Trophoblast cell (in vitro differentiated cells and primary cell): ENCODE data around the gene COL9A1.

Experiments used
- DNase-seq, 2 donors: peaks; one replicate each; pipeline ENCODE4 v3.0.0-alpha.2; 2016
- H2AFZ ChIP-seq: 2 replicates; pipeline ENCODE4 v1.6.1; 2013; ENCODE audit warnings: low read length, moderate library complexity, mild to moderate bottlenecking; ENCODE audit not compliant: insufficient read depth, poor library complexity
- H2AK5ac ChIP-seq: 2 replicates; pipeline ENCODE4 v1.6.1; 2013; ENCODE audit warnings: mild to moderate bottlenecking, low read length
- H2BK120ac ChIP-seq: 2 replicates; pipeline ENCODE4 v1.6.1; 2013; ENCODE audit warnings: low read length, mild to moderate bottlenecking, moderate library complexity; ENCODE audit not compliant: insufficient read depth, poor library complexity
- H2BK12ac ChIP-seq: 2 replicates; pipeline ENCODE4 v1.6.1; 2013; ENCODE audit warnings: mild to moderate bottlenecking, low read length, moderate library complexity
- H2BK5ac ChIP-seq: 2 replicates; pipeline ENCODE4 v1.6.1; 2013; ENCODE audit warnings: low read length, low read depth, moderate library complexity, mild to moderate bottlenecking; ENCODE audit not compliant: poor library complexity
- H3K14ac ChIP-seq: 2 replicates; pipeline ENCODE4 v1.6.1; 2013; ENCODE audit warnings: mild to moderate bottlenecking, low read length
- H3K18ac ChIP-seq: 2 replicates; pipeline ENCODE4 v1.6.1; 2013; ENCODE audit warnings: mild to moderate bottlenecking, low read length
- H3K23ac ChIP-seq: 2 replicates; pipeline ENCODE4 v1.6.1; 2013; ENCODE audit warnings: low read length
- H3K27ac ChIP-seq: 2 replicates; pipeline ENCODE4 v1.5.1; 2013; ENCODE audit warnings: low read depth, mild to moderate bottlenecking, inconsistent platforms, low read length, moderate library complexity
- H3K27me3 ChIP-seq: 2 replicates; pipeline ENCODE4 v1.6.1; 2013; ENCODE audit warnings: inconsistent platforms, mild to moderate bottlenecking, low read length, moderate library complexity; ENCODE audit not compliant: insufficient read depth
- H3K36me3 ChIP-seq, 2 experiments: 1 replicate in 1 of 2; 2 replicates in 1 of 2; pipeline ENCODE4 v1.6.1; 2013; ENCODE audit warnings: low read length in 2 of 2, mild to moderate bottlenecking in 2 of 2, moderate library complexity in 1 of 2; ENCODE audit not compliant: insufficient read depth in 2 of 2, control insufficient read depth in 1 of 2
- H3K4ac ChIP-seq: 2 replicates; pipeline ENCODE4 v1.6.1; 2013; ENCODE audit warnings: low read depth, mild to moderate bottlenecking, low read length, moderate library complexity
- H3K4me1 ChIP-seq, 2 experiments: 1 replicate in 1 of 2; 2 replicates in 1 of 2; pipeline ENCODE4 v1.6.1; 2013; ENCODE audit warnings: low read length in 2 of 2, mild to moderate bottlenecking in 2 of 2, moderate library complexity in 1 of 2; ENCODE audit not compliant: insufficient read depth in 2 of 2, control insufficient read depth in 1 of 2
- H3K4me2 ChIP-seq: 2 replicates; pipeline ENCODE4 v1.6.1; 2013; ENCODE audit warnings: inconsistent platforms, mild to moderate bottlenecking, low read length, moderate library complexity
- H3K4me3 ChIP-seq: 2 replicates; pipeline ENCODE4 v1.5.1; 2013; ENCODE audit warnings: mild to moderate bottlenecking, low read depth, low read length, inconsistent platforms
- H3K79me1 ChIP-seq: one replicate; pipeline ENCODE4 v1.6.1; 2013; ENCODE audit warnings: low read length
- H3K79me2 ChIP-seq: 2 replicates; pipeline ENCODE4 v1.6.1; 2013; ENCODE audit warnings: low read length, mild to moderate bottlenecking; ENCODE audit not compliant: control insufficient read depth, insufficient read depth, poor library complexity
- H3K9ac ChIP-seq: 2 replicates; pipeline ENCODE4 v1.6.1; 2013; ENCODE audit warnings: mild to moderate bottlenecking, low read length
- H3K9me3 ChIP-seq: 2 replicates; pipeline ENCODE4 v1.6.1; 2013; ENCODE audit warnings: low read depth, mild to moderate bottlenecking, control low read depth, inconsistent platforms, low read length; ENCODE audit not compliant: insufficient read depth
- H4K12ac ChIP-seq: 2 replicates; pipeline ENCODE4 v1.6.1; 2013; ENCODE audit warnings: low read depth, mild to moderate bottlenecking, low read length, moderate library complexity
- H4K8ac ChIP-seq: 2 replicates; pipeline ENCODE4 v1.6.1; 2013; ENCODE audit warnings: low read depth, mild to moderate bottlenecking, low read length, moderate library complexity
- H4K91ac ChIP-seq: one replicate; pipeline ENCODE4 v1.6.1; 2013; ENCODE audit warnings: low read depth, mild to moderate bottlenecking, low read length, moderate library complexity
- WGBS: extraction: QIAGEN DNeasy Blood & Tissue Kit; methylation state at CpG from one replicate; pipeline ENCODE4 v1.1.7; 2013; ENCODE audit warnings: missing lambda C conversion rate; ENCODE audit not compliant: insufficient read length, insufficient coverage; ENCODE audit errors: extremely low coverage; 5-methylcytosine and 5-hydroxymethylcytosine counted together

COL9A1 gene

DNA sequence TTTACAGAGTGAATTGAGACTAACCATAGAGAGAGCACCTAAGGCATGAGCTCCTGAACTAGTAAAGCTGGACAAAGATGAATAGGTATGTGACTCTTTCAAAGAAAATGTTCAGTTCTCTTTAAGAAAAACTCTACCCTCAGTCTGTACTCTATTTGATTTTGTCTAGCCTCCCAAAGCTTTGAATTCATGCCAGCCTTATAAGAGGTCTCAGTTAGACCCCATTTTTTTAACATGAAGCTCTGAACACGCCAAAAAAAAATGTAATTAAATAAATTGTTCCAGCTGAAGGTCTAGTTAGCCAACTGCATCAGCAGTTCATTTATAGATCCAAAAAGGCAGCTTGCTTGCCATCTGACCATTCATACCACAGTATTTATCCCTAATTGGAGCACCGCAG is 71.6 kb downstream of the COL9A1 start:
- Histone ChIP-seq H3K9me3 (no peaks in the 10 kb centered on the region), H2AFZ (no peak overlapping the region), H2BK120ac (no peak overlapping the region), H3K4me1 (no peaks in the 10 kb centered on the region), H3K79me2 (no peaks in the 10 kb centered on the region), H3K79me1 (no peaks in the 10 kb centered on the region), H3K27me3 (no peaks in the 10 kb centered on the region), H3K36me3 (no peaks in the 10 kb centered on the region), H3K4me3 (no peak overlapping the region), H2AK5ac (no peak overlapping the region), H3K27ac (no peak overlapping the region), H3K4ac (no peak overlapping the region), H2BK5ac (no peak overlapping the region), H4K12ac (no peak overlapping the region), H3K4me2 (no peak overlapping the region), H3K14ac (no peak overlapping the region), H3K9ac (no peak overlapping the region), H4K91ac (no peak overlapping the region), H4K8ac (no peak overlapping the region), H3K18ac (no peak overlapping the region), H2BK12ac (no peak overlapping the region), H3K23ac (no peak overlapping the region)
- no peak for DNase-seq
- WGBS = no CpG with 5 or more reads among the region's 2 CpGs

DNA sequence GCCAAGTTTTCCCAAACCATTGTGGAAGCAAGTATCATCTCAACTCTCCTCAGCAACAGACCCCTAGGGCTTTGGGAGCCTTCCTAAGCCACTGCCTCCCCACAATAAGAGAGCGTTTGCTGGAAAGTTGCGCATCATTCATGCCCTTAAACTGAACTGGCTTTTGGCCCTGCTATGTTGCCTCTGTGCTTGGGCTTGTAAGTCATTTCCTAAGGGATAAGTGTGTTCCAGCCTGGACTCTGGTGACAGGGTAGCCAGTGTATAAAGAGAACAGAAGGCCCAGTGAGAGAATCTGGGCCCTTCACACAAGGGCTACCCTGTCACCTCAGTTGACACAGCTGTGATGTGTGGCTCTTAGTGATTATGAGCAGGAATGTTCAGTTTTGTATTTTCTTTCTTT is 77.8 kb downstream of the COL9A1 start:
- no peak overlapping the region for H2BK120ac ChIP-seq
- no peak overlapping the region for H3K23ac ChIP-seq
- H4K12ac ChIP-seq = no peak overlapping the region
- H3K27me3 ChIP-seq = no peaks in the 10 kb centered on the region
- no peak overlapping the region for H3K14ac ChIP-seq
- H3K4me1 ChIP-seq = no peaks in the 10 kb centered on the region
- H2AFZ ChIP-seq = no peak overlapping the region
- no peaks in the 10 kb centered on the region for H3K36me3 ChIP-seq
- no peak overlapping the region for H3K9ac ChIP-seq
- H3K27ac ChIP-seq = no peak overlapping the region
- H2BK12ac ChIP-seq = no peak overlapping the region
- H2BK5ac ChIP-seq = no peak overlapping the region
- no peak overlapping the region for H2AK5ac ChIP-seq
- H3K18ac ChIP-seq = no peak overlapping the region
- H4K8ac ChIP-seq = no peak overlapping the region
- no peaks in the 10 kb centered on the region for H3K9me3 ChIP-seq
- H3K4me3 ChIP-seq = no peak overlapping the region
- no peaks in the 10 kb centered on the region for H3K79me1 ChIP-seq
- H4K91ac ChIP-seq = no peak overlapping the region
- no peak overlapping the region for H3K4ac ChIP-seq
- DNase-seq = no peak
- no CpG with 5 or more reads among the region's 2 CpGs for WGBS
- H3K4me2 ChIP-seq = no peak overlapping the region
- H3K79me2 ChIP-seq = no peaks in the 10 kb centered on the region

DNA sequence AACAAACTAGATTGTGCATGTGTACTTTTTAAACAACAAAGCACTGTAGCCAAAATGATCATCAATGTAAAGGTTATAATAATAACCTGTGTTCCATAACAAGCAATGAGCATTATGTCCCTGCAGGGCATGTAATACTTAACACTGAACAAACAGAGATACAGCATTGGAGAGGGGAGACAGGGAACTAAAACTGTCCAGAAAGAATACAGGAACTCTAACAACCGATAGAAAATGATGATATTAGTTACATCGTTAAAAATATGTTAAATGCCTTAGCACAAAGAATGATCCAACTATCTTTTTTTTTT is 80.5 kb downstream of the COL9A1 start:
- Histone ChIP-seq H4K12ac (no peak overlapping the region), H2AFZ (no peak overlapping the region), H4K8ac (no peak overlapping the region), H3K4me1 (no peaks in the 10 kb centered on the region), H4K91ac (no peak overlapping the region), H3K9ac (no peak overlapping the region), H3K79me1 (no peaks in the 10 kb centered on the region), H3K18ac (no peak overlapping the region), H2AK5ac (no peak overlapping the region), H3K79me2 (no peaks in the 10 kb centered on the region), H3K36me3 (no peaks in the 10 kb centered on the region), H3K23ac (no peak overlapping the region), H3K9me3 (no peaks in the 10 kb centered on the region), H3K14ac (no peak overlapping the region), H3K4me2 (no peak overlapping the region), H2BK12ac (no peak overlapping the region), H3K27ac (no peak overlapping the region), H3K27me3 (no peaks in the 10 kb centered on the region), H2BK5ac (no peak overlapping the region), H3K4ac (no peak overlapping the region), H2BK120ac (no peak overlapping the region), H3K4me3 (no peak overlapping the region)
- WGBS = no CpG with 5 or more reads among the region's 2 CpGs
- no peak for DNase-seq

GRCh38 chr6:70221715-70222438 is 81.0 kb downstream of the COL9A1 start:
- Histone ChIP-seq H4K8ac (no peak overlapping the region), H4K12ac (no peak overlapping the region), H3K14ac (no peak overlapping the region), H3K4me1 (no peaks in the 10 kb centered on the region), H3K79me1 (no peaks in the 10 kb centered on the region), H3K27me3 (no peaks in the 10 kb centered on the region), H3K79me2 (no peaks in the 10 kb centered on the region), H3K4ac (no peak overlapping the region), H3K18ac (no peak overlapping the region), H3K9me3 (no peaks in the 10 kb centered on the region), H2BK5ac (no peak overlapping the region), H2AFZ (no peak overlapping the region), H3K4me3 (no peak overlapping the region), H3K36me3 (no peaks in the 10 kb centered on the region), H2BK12ac (no peak overlapping the region), H3K9ac (no peak overlapping the region), H4K91ac (no peak overlapping the region), H2BK120ac (no peak overlapping the region), H3K27ac (no peak overlapping the region), H3K23ac (no peak overlapping the region), H3K4me2 (no peak overlapping the region), H2AK5ac (no peak overlapping the region)
- DNase-seq = no peak
- WGBS = no CpG with 5 or more reads among the region's 6 CpGs
